GM23248 (cell line): ENCODE data around the gene SMYD1.

Source experiments
- EZH2 ChIP-seq: fragments of 200-600 bp; sonication (generic); IDR thresholded peaks from 2 replicates; pipeline ENCODE4 v1.6.1; 2018; ENCODE audit warnings: antibody characterized with exemption, mild to moderate bottlenecking; ENCODE audit not compliant: insufficient read depth, poor library complexity, severe bottlenecking
- EZH2phosphoT487 ChIP-seq: fragments of 200-600 bp; sonication (generic); IDR thresholded peaks from 2 replicates; pipeline ENCODE4 v1.6.1; 2018; ENCODE audit warnings: antibody characterized with exemption, moderate library complexity, mild to moderate bottlenecking, low read depth; ENCODE audit not compliant: insufficient read depth

DNA sequence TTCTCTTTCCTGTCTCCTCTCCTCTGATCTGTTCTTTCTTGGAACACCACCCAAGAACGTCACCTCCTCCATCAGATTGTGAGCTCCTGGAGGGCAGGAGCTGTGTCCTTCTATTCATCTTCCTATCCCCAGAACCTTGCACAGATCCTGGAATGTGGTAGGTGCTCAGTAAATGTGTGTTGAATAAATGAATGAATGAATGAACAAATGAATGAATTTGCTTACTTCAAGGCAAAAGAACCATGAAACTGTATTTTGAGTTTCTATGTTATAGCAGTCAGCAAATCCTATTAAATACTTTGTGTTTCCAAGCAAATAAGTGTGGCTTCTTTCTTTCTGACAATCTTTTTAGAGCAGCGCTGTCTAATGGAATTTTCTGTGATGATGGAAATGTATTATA, 45.4 kb downstream of the SMYD1 start:
- TF ChIP-seq EZH2, result no peak
- TF ChIP-seq EZH2phosphoT487, result no peak
